Measurements from ENCODE around the gene SCNN1B. TPM values are rescaled to one million over a fixed set of nuclear protein-coding genes. Genes with fewer than 3 reads are reported as not detected.

The SCNN1B gene
- total RNA-seq, 4 donors from 2014 or later: 142 to 729 (median 556) TPM

DNA sequence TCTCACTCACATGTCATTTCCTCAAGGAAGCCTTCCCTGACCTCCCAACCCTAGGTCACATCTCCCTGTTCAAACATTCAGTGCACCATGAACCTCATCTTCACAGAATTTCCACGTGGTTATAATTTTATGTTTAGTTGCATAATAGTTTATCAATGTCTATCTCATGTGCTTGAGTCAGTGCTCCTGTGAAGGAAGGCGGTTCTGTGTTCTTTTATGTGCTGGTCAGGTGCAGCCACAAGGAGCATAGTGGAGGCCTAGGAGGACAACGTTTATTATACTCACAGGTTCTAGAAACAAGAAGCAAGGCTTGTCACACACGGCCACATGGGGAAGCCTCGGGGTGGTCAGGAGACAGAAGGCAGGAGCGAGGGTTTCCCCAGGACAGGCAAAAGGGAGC lies 34.5 kb upstream of the SCNN1B start:
- no peak for DNase-seq
- Histone ChIP-seq H3K9me3 (no peaks in the 10 kb centered on the region), H3K27me3 (no peaks in the 10 kb centered on the region), H3K4me3 (no peak overlapping the region), H3K27ac (no peak overlapping the region), H3K4me1 (peaks cover 0 to 3% (median under 1%) of the 10 kb centered on the region in 4 donors), H3K36me3 (no peaks in the 10 kb centered on the region)
- in situ Hi-C loops (cut with MboI; ENCODE audit: low pct_ligation_motif_present in 1 of 4, low pct_unique_long_range_greater_than_20kb in 1 of 4, low sequenced_read_pairs in 3 of 4): no loop called here
- TF ChIP-seq POLR2AphosphoS5 (IDR thresholded peaks at IDR 0.05) (no peak), EP300 (IDR thresholded peaks at IDR 0.05; ENCODE audit: low read depth) (no peak), POLR2A (IDR thresholded peaks at IDR 0.05) (no peak)
- TF ChIP-seq, protein P1, sequence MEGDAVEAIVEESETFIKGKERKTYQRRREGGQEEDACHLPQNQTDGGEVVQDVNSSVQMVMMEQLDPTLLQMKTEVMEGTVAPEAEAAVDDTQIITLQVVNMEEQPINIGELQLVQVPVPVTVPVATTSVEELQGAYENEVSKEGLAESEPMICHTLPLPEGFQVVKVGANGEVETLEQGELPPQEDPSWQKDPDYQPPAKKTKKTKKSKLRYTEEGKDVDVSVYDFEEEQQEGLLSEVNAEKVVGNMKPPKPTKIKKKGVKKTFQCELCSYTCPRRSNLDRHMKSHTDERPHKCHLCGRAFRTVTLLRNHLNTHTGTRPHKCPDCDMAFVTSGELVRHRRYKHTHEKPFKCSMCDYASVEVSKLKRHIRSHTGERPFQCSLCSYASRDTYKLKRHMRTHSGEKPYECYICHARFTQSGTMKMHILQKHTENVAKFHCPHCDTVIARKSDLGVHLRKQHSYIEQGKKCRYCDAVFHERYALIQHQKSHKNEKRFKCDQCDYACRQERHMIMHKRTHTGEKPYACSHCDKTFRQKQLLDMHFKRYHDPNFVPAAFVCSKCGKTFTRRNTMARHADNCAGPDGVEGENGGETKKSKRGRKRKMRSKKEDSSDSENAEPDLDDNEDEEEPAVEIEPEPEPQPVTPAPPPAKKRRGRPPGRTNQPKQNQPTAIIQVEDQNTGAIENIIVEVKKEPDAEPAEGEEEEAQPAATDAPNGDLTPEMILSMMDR (IDR thresholded peaks at IDR 0.05): no peak
- intact Hi-C loops (cut with DNase I; ENCODE audit: low total_unique reads): no loop called here
- WGBS, 2 donors (ENCODE audit: low coverage in 1 of 2): 63 to 72% methylated on average over 5 to 6 of the region's 6 CpGs

DNA sequence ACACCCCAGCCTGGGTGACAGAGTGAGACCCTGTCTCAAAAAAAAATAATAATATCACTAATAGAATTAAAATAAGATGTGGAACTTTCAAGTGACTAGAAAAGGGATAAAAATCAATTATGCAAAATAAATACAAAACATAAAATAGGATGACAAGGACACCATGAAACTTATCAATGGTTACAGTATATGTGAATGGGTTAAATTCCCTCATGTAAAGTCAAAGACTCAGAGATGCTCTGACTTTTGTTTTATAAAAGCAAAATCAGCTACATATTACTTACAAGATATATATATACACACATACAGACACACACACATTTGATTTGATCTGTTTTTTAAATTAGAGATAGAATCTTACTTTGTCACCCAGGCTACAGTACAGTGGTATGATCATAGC lies 33.5 kb upstream of the SCNN1B start:
- TF ChIP-seq EP300 (IDR thresholded peaks at IDR 0.05; ENCODE audit: low read depth) (no peak), POLR2AphosphoS5 (IDR thresholded peaks at IDR 0.05) (no peak), POLR2A (IDR thresholded peaks at IDR 0.05) (no peak)
- TF ChIP-seq, protein P1 (IDR thresholded peaks at IDR 0.05): no peak
- intact Hi-C loops (cut with DNase I; ENCODE audit: low total_unique reads): no loop called here
- H3K36me3 ChIP-seq: no peaks in the 10 kb centered on the region
- H3K27ac ChIP-seq: no peak overlapping the region
- in situ Hi-C loops (cut with MboI; ENCODE audit: low pct_ligation_motif_present in 1 of 4, low pct_unique_long_range_greater_than_20kb in 1 of 4, low sequenced_read_pairs in 3 of 4): no loop called here
- H3K27me3 ChIP-seq: no peaks in the 10 kb centered on the region
- H3K4me3 ChIP-seq: no peak overlapping the region
- no peak for DNase-seq
- H3K4me1 ChIP-seq: peaks cover 0 to 3% (median 0%) of the 10 kb centered on the region in 4 donors
- H3K9me3 ChIP-seq: no peaks in the 10 kb centered on the region

DNA sequence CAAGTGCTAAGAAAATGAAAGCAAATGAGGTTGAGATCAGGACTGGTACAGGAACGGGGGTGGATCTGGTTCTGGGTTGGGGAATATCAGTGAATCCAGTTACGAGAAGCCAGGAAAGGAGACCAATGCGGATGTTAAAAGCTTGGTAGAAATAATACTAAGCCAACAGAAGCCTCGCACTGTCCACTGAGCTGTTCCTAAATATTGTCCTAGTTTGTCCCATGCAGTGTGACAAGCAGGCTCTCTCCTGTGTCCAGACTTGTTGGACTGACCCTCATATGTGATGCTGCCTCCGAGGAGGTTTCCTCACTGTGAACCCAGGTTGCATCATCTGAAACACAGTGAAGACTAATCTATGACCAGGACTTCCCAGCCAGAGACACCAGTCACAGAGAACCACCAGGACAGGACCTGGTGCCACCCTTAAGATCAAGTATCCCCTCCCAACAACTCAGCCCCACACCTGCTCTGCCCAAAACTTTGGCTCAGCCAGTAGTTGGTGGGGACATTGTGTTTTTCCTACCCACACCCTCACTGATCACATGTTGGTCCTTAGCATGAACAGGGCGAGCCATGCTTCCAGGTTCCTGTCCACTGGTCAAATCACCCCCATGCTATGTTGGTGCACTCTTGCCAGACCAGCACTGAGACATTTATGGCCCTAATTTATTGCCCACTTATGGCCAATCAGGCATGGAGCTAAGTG lies 32.7 kb upstream of the SCNN1B start:
- H3K36me3 ChIP-seq: no peaks in the 10 kb centered on the region
- H3K4me3 ChIP-seq: no peak overlapping the region
- no peaks in the 10 kb centered on the region for H3K27me3 ChIP-seq
- in situ Hi-C loops (cut with MboI; ENCODE audit: low pct_ligation_motif_present in 1 of 4, low pct_unique_long_range_greater_than_20kb in 1 of 4, low sequenced_read_pairs in 3 of 4): no loop called here
- no peaks in the 10 kb centered on the region for H3K9me3 ChIP-seq
- 78 to 84% methylated on average over 5 to 6 of the region's 6 CpGs for WGBS, 2 donors (ENCODE audit: low coverage in 1 of 2)
- H3K4me1 ChIP-seq: peaks cover 0 to 3% (median 0%) of the 10 kb centered on the region in 4 donors
- TF ChIP-seq POLR2A (IDR thresholded peaks at IDR 0.05): no peak
- TF ChIP-seq POLR2AphosphoS5 (IDR thresholded peaks at IDR 0.05): no peak
- TF ChIP-seq, protein P1 (IDR thresholded peaks at IDR 0.05): no peak
- no peak overlapping the region for H3K27ac ChIP-seq
- DNase-seq: no peak
- intact Hi-C loops (cut with DNase I; ENCODE audit: low total_unique reads): no loop called here

DNA sequence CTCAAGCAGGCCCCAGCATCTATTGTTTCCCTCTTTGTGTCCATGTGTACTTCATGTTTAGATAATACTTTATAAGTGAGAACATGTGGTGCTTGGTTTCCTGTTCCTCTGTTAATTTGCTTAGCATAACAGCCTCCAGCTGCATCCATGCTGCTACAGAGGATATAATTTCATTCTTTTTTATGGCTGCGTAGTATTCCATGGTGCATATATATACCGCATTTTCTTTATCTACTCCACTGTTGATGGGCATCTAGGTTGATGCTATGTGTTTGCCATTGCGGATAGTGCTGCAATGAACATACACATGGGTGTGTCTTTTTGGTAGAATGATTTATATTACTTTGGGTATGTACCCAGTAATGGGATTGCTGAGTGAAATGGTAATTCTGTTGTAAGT lies 31.4 kb upstream of the SCNN1B start:
- Histone ChIP-seq H3K27ac (no peak overlapping the region), H3K4me3 (no peak overlapping the region), H3K36me3 (no peaks in the 10 kb centered on the region), H3K9me3 (no peaks in the 10 kb centered on the region), H3K4me1 (peaks cover 0 to 3% (median 0%) of the 10 kb centered on the region in 4 donors), H3K27me3 (no peaks in the 10 kb centered on the region)
- intact Hi-C loops (cut with DNase I; ENCODE audit: low total_unique reads): no loop called here
- TF ChIP-seq POLR2A (IDR thresholded peaks at IDR 0.05) (no peak), EP300 (IDR thresholded peaks at IDR 0.05; ENCODE audit: low read depth) (no peak), POLR2AphosphoS5 (IDR thresholded peaks at IDR 0.05) (no peak)
- TF ChIP-seq, protein P1 (IDR thresholded peaks at IDR 0.05): no peak
- in situ Hi-C loops (cut with MboI; ENCODE audit: low pct_ligation_motif_present in 1 of 4, low pct_unique_long_range_greater_than_20kb in 1 of 4, low sequenced_read_pairs in 3 of 4): no loop called here
- WGBS, 2 donors (ENCODE audit: low coverage in 1 of 2): 96 to 97% methylated on average over 3 of the region's 3 CpGs
- no peak for DNase-seq
